Endothelial cell of umbilical vein (primary cell): Measurements from ENCODE around the gene MYOF. TPM values are rescaled to one million over a fixed set of nuclear protein-coding genes. Genes with fewer than 3 reads are reported as not detected.

Source experiments
- BruUV-seq: library from RNA; stranded (reverse); fragments of 400-500 nt; replicated peaks from 2 replicates; lab custom pipeline; 2021; lab: Mats Ljungman, UMichigan
- CTCF ChIA-PET: fragments of 300-600, 350-600 bp; sonication (Branson Sonifier 250); formaldehyde crosslinking; loops from one replicate; lab custom pipeline; 2021; ENCODE audit warnings: antibody characterized with exemption, inconsistent platforms; lab: Charles Lee
- POLR2A ChIA-PET: fragments of 300-600, 350-600 bp; sonication (Branson Sonifier 250); formaldehyde crosslinking; loops from one replicate; lab custom pipeline; 2021; ENCODE audit warnings: antibody characterized with exemption, inconsistent platforms; lab: Charles Lee
- DNase-seq: peaks from one replicate; pipeline ENCODE4 v3.0.0-alpha.2; 2011; ENCODE audit warnings: low read depth, low spot score
- FAIRE-seq: peaks from 2 replicates; lab custom pipeline; 2011; peaks lifted over from hg19 to GRCh38; lab: Jason Lieb, UNC
- H2AFZ ChIP-seq: 2 replicates; pipeline ENCODE4 v1.6.0; 2012; ENCODE audit warnings: low read depth, low read length, control low read depth, inconsistent platforms
- H3K27ac ChIP-seq: 2 replicates; pipeline ENCODE4 v1.5.1; 2011; ENCODE audit warnings: low read depth, mild to moderate bottlenecking, control low read depth, low read length, moderate library complexity; ENCODE audit not compliant: insufficient read depth
- H3K27me3 ChIP-seq, 2 experiments: 2 replicates each; pipeline versions ENCODE4 v1.6.0 to v1.6.1; 2011; ENCODE audit warnings: low read length in 2 of 2, mixed read lengths in 1 of 2; ENCODE audit not compliant: control insufficient read depth in 2 of 2, insufficient read depth in 2 of 2
- H3K36me3 ChIP-seq, 2 experiments: 2 replicates in 1 of 2; 3 replicates in 1 of 2; pipeline ENCODE4 v1.5.1; 2011; ENCODE audit warnings: low read length in 2 of 2, mild to moderate bottlenecking in 1 of 2, moderate library complexity in 1 of 2; ENCODE audit not compliant: control insufficient read depth in 2 of 2, insufficient read depth in 2 of 2; ENCODE audit errors: extremely low read depth in 1 of 2
- H3K4me1 ChIP-seq: 3 replicates; pipeline ENCODE4 v1.5.1; 2011; ENCODE audit warnings: mild to moderate bottlenecking, low read length; ENCODE audit not compliant: control insufficient read depth, insufficient read depth; ENCODE audit errors: extremely low read depth
- H3K4me2 ChIP-seq: 2 replicates; pipeline ENCODE4 v1.6.1; 2011; ENCODE audit warnings: low read length, control low read depth, mixed read lengths; ENCODE audit not compliant: insufficient read depth
- H3K4me3 ChIP-seq, 3 experiments: fragments of 200-600 bp in 1 of 3; sonication (generic), shearing (Covaris generic) in 1 of 3; replicated peaks in 1 of 3; 2 replicates each; pipeline ENCODE4 v1.5.1; 2011 to 2016; ENCODE audit warnings: control low read depth in 3 of 3, low read length in 3 of 3, mild to moderate bottlenecking in 2 of 3, inconsistent platforms in 1 of 3, low read depth in 1 of 3, moderate library complexity in 1 of 3; ENCODE audit not compliant: insufficient read depth in 1 of 3
- H3K79me2 ChIP-seq: 2 replicates; pipeline ENCODE4 v1.6.0; 2012; ENCODE audit warnings: low read length, inconsistent platforms; ENCODE audit not compliant: control insufficient read depth, insufficient read depth
- H3K9ac ChIP-seq: replicated peaks from 2 replicates; pipeline ENCODE3; 2011; ENCODE audit warnings: low read length, control low read depth; ENCODE audit not compliant: insufficient read depth; ENCODE audit errors: extremely low read depth
- H3K9me1 ChIP-seq: replicated peaks from 3 replicates; pipeline ENCODE4 v1.6.0; 2011; ENCODE audit warnings: mild to moderate bottlenecking, low read length; ENCODE audit not compliant: control insufficient read depth, insufficient read depth; ENCODE audit errors: extremely low read depth
- H3K9me3 ChIP-seq: replicated peaks from 2 replicates; pipeline ENCODE4 v1.5.1; 2012; ENCODE audit warnings: low read length, inconsistent platforms; ENCODE audit not compliant: control insufficient read depth, insufficient read depth
- H4K20me1 ChIP-seq: replicated peaks from 2 replicates; pipeline ENCODE3; 2011; ENCODE audit warnings: mild to moderate bottlenecking, low read length; ENCODE audit not compliant: control insufficient read depth, insufficient read depth; ENCODE audit errors: extremely low read depth
- EZH2 ChIP-seq: IDR thresholded peaks from 2 replicates; pipeline ENCODE4 v1.6.1; 2012; ENCODE audit warnings: borderline replicate concordance, low read depth, mild to moderate bottlenecking, moderate library complexity, low read length, inconsistent platforms; ENCODE audit not compliant: severe bottlenecking
- FOS ChIP-seq: IDR thresholded peaks from 2 replicates; pipeline ENCODE4 v1.6.1; 2011; ENCODE audit warnings: mild to moderate bottlenecking, low read length, moderate library complexity, borderline replicate concordance; ENCODE audit not compliant: insufficient read depth
- GATA2 ChIP-seq: IDR thresholded peaks from 2 replicates; pipeline ENCODE4 v1.7.0; 2011; ENCODE audit warnings: low read depth, mild to moderate bottlenecking, moderate library complexity, mixed read lengths, low read length; ENCODE audit not compliant: insufficient read length, insufficient read depth
- JUN ChIP-seq: IDR thresholded peaks from 2 replicates; pipeline ENCODE4 v1.6.1; 2011; ENCODE audit warnings: borderline replicate concordance, low read depth; ENCODE audit not compliant: insufficient read length, insufficient read depth
- MYC ChIP-seq: IDR thresholded peaks from one replicate; pipeline ENCODE4 v1.6.1; 2011; ENCODE audit warnings: mild to moderate bottlenecking, low read depth, low read length
- POLR2A ChIP-seq: IDR thresholded peaks from 2 replicates; pipeline ENCODE4 v1.6.1; 2012; ENCODE audit warnings: low read depth, mild to moderate bottlenecking, control low read depth, low read length
- POLR2AphosphoS5 ChIP-seq: IDR thresholded peaks from 2 replicates; pipeline ENCODE4 v1.6.1; 2012; ENCODE audit warnings: low read depth, mild to moderate bottlenecking, control low read depth, low read length, moderate library complexity; ENCODE audit not compliant: insufficient read depth
- dilution Hi-C: fragments of 300-500 bp; cut with MboI; formaldehyde crosslinking; loops from one replicate; pipeline ENCODE4 v1.15.0; 2019; ENCODE audit warnings: low sequenced_read_pairs; ENCODE audit not compliant: extremely low pct_ligation_motif_present
- intact Hi-C: fragments of 100-400 bp; cut with micrococcal nuclease; formaldehyde crosslinking; loops from one replicate; pipeline ENCODE4 v1.10.0; 2022
- polyA plus RNA-seq, 4 experiments: library from polyadenylated mRNA; depleted of rRNA in 3 of 4; stranded (reverse) in 3 of 4; unstranded in 1 of 4; fragments of >200 nt; gene quantifications; 2 replicates each; pipeline versions ENCODE4 v1.2.1 to v1.2.3, GENCODE V29; 2011 to 2012; ENCODE audit warnings: missing spikeins in 1 of 4
- total RNA-seq: library from RNA; stranded (reverse); gene quantifications from 2 replicates; pipeline ENCODE4 v1.2.3, GENCODE V29; 2021
- TF ChIP-seq, protein P1 (sequence below), 2 donors: IDR thresholded peaks; 1 replicate in 1 of 2; 2 replicates in 1 of 2; pipeline ENCODE4 v1.5.1; 2011; ENCODE audit warnings: low read length in 2 of 2, mild to moderate bottlenecking in 2 of 2, moderate library complexity in 2 of 2, control low read depth in 1 of 2, inconsistent platforms in 1 of 2, low read depth in 1 of 2; ENCODE audit not compliant: insufficient read depth in 1 of 2; ENCODE audit errors: extremely low read depth in 1 of 2

Gene MYOF
- total and polyA plus RNA-seq, 2 donors (not counting 3 experiments of a cell fraction or from before 2014, with no cell fraction given) = 98.4 to 379 TPM

DNA sequence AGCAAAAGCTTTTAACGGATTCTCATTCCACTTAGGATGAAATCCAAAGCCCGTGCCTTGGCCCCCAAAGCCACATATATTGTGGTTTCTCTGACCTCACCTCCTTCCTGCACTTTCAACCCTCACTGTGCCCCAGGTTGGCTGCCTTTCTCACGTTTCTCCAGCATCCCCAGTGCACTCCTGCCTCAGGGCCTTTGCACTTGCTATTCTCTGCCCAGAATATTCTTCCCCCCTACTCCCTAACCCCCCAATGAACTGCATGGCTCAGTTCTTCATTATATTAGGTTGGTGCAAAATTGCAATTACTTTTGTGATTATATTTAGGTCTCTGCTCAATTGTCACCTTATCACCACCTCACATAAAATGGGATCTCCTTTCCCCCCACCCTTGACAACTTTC is 34.2 kb downstream of the MYOF start:
- ChIA-PET CTCF (interaction anchor here (8.6 kb wide), 1 partner anchor 35 kb away, joined by 69 read pairs; the partner anchor contains the start of gene MYOF), POLR2A (no interaction called here)
- peaks cover 69% of the 10 kb centered on the region for H3K79me2 ChIP-seq
- no TSS peak for BruUV-seq
- no peak overlapping the region for H3K4me3 ChIP-seq
- H4K20me1 ChIP-seq = no peaks in the 10 kb centered on the region
- H3K9me3 ChIP-seq = no peaks in the 10 kb centered on the region
- no peak overlapping the region for H3K27ac ChIP-seq
- no peak overlapping the region for H3K4me2 ChIP-seq
- TF ChIP-seq JUN (no peak), POLR2AphosphoS5 (no peak), MYC (no peak), POLR2A (no peak), EZH2 (no peak), FOS (no peak)
- intact Hi-C loops = no loop called here
- no peak overlapping the region for H3K9ac ChIP-seq
- H3K36me3 ChIP-seq = peaks cover 17 to 42% of the 10 kb centered on the region in 2 experiments
- no peaks in the 10 kb centered on the region for H3K27me3 ChIP-seq
- H3K4me1 ChIP-seq = peaks cover 16% of the 10 kb centered on the region
- H2AFZ ChIP-seq = no peak overlapping the region
- dilution Hi-C loops = no loop called here
- FAIRE-seq = no peak
- no peaks in the 10 kb centered on the region for H3K9me1 ChIP-seq
- no peak for DNase-seq

DNA sequence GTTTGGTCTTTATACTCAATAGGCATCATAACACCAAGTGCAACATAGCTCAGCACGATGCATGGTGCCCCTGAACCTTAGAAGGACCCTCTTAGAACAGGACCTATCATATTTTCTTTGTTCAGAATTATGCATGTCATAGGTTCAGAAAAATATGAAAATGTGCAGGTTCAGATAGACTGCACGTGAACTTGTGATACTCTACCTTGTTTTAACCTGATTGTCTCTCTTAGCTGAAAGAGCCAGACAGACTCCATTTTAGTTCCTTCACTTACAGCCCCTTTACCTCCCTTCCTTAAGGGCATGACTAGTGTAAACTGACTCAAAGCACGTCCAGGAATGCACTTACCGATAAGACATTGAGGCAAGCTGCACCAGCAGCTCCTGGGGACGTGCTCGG is 35.1 kb downstream of the MYOF start:
- Histone ChIP-seq H4K20me1 (no peaks in the 10 kb centered on the region), H3K4me1 (peaks cover 22% of the 10 kb centered on the region), H3K4me3 (no peak overlapping the region), H3K9me3 (no peaks in the 10 kb centered on the region), H3K36me3 (peaks cover 15 to 42% of the 10 kb centered on the region in 2 experiments), H3K27me3 (no peaks in the 10 kb centered on the region), H3K27ac (no peak overlapping the region), H2AFZ (no peak overlapping the region), H3K9me1 (no peaks in the 10 kb centered on the region), H3K4me2 (no peak overlapping the region), H3K9ac (no peak overlapping the region), H3K79me2 (peaks cover 75% of the 10 kb centered on the region)
- no peak for TF ChIP-seq FOS
- no peak for TF ChIP-seq JUN
- no peak for TF ChIP-seq MYC
- TF ChIP-seq GATA2 = no peak
- no peak for TF ChIP-seq POLR2AphosphoS5
- no peak for TF ChIP-seq EZH2
- TF ChIP-seq POLR2A = no peak
- TF ChIP-seq, protein P1, sequence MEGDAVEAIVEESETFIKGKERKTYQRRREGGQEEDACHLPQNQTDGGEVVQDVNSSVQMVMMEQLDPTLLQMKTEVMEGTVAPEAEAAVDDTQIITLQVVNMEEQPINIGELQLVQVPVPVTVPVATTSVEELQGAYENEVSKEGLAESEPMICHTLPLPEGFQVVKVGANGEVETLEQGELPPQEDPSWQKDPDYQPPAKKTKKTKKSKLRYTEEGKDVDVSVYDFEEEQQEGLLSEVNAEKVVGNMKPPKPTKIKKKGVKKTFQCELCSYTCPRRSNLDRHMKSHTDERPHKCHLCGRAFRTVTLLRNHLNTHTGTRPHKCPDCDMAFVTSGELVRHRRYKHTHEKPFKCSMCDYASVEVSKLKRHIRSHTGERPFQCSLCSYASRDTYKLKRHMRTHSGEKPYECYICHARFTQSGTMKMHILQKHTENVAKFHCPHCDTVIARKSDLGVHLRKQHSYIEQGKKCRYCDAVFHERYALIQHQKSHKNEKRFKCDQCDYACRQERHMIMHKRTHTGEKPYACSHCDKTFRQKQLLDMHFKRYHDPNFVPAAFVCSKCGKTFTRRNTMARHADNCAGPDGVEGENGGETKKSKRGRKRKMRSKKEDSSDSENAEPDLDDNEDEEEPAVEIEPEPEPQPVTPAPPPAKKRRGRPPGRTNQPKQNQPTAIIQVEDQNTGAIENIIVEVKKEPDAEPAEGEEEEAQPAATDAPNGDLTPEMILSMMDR (IDR thresholded peaks at IDR 0.05; ENCODE audit: extremely low read depth in 1 of 2, insufficient read depth in 1 of 2, low read depth in 1 of 2, low read length in 2 of 2) = no peak
- dilution Hi-C loops (no loop called here), intact Hi-C loops (no loop called here)
- BruUV-seq = no TSS peak
- no peak for DNase-seq
- ChIA-PET CTCF (interaction anchor here (1.9 to 8.6 kb wide), 3 partner anchors 10 to 36 kb away, joined by 4 to 69 read pairs (median 4); partner anchors contain the start of gene MYOF), POLR2A (interaction anchor here (1.4 kb wide), 1 partner anchor 15 kb away, joined by 5 read pairs; no protein-coding TSS in a partner anchor)
- no peak for FAIRE-seq
